Measurements from ENCODE around the gene LARP4B.

DNA sequence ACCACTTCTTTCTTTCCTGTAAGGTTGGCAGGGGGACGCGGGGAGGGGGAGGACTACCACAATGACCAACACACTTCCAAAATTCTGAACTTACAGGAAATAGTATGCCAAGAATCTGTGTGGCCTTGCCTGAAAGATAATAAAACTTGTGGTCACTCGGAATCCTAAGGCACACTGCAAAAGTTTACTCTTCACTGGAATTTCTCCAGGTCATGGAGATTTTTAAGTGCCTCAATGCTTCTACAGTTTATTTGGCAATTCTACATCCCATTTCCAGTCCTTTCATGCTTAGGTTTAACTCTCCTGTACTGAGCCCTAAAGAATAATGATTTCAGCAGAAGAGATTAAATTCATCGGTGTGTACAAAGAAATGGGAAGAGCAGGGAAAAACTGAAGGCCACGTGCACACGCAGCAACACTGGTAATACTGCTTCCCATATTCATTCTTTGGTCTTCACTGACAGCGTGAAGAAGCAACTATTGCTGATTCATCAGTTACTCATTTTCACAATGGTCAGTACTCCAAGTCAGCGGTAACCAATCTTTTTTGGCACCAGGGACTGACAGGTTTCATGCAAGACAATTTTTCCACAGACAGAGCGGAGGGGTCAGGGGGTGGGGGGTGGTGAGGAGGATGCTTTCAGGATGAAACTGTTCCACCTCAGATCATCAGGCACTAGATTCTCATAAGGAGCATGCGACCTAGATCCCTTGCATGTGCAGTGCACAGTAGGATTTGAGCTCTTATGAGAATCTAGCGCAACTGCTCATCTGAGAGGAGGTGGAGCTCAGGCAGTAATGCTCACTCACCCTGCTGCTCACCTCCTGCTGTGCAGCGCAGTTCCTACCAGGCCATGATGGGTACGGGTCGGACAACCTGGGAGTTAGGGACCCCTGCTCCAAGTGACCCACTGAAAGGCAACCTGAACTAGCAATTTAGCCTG lies 9.8 kb downstream of the LARP4B start:
- TF ChIP-seq EP300 (conservative IDR thresholded peaks at IDR 0.05; ENCODE audit: poor library complexity, severe bottlenecking) (no peak), MXI1 (conservative IDR thresholded peaks at IDR 0.05; ENCODE audit: poor library complexity, severe bottlenecking) (no peak), EZH2 (IDR thresholded peaks at IDR 0.05; ENCODE audit: borderline replicate concordance, insufficient read depth, low read length, poor library complexity, severe bottlenecking) (no peak), TAF1 (IDR thresholded peaks at IDR 0.05; ENCODE audit: low read depth) (no peak), POLR2AphosphoS5 (IDR thresholded peaks at IDR 0.05) (no peak), SMC3 (conservative IDR thresholded peaks at IDR 0.05; ENCODE audit: poor library complexity) (no peak)
- TF ChIP-seq, protein P1, sequence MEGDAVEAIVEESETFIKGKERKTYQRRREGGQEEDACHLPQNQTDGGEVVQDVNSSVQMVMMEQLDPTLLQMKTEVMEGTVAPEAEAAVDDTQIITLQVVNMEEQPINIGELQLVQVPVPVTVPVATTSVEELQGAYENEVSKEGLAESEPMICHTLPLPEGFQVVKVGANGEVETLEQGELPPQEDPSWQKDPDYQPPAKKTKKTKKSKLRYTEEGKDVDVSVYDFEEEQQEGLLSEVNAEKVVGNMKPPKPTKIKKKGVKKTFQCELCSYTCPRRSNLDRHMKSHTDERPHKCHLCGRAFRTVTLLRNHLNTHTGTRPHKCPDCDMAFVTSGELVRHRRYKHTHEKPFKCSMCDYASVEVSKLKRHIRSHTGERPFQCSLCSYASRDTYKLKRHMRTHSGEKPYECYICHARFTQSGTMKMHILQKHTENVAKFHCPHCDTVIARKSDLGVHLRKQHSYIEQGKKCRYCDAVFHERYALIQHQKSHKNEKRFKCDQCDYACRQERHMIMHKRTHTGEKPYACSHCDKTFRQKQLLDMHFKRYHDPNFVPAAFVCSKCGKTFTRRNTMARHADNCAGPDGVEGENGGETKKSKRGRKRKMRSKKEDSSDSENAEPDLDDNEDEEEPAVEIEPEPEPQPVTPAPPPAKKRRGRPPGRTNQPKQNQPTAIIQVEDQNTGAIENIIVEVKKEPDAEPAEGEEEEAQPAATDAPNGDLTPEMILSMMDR (IDR thresholded peaks at IDR 0.05; ENCODE audit: poor library complexity, severe bottlenecking): no peak
- TF ChIP-seq, protein P2, sequence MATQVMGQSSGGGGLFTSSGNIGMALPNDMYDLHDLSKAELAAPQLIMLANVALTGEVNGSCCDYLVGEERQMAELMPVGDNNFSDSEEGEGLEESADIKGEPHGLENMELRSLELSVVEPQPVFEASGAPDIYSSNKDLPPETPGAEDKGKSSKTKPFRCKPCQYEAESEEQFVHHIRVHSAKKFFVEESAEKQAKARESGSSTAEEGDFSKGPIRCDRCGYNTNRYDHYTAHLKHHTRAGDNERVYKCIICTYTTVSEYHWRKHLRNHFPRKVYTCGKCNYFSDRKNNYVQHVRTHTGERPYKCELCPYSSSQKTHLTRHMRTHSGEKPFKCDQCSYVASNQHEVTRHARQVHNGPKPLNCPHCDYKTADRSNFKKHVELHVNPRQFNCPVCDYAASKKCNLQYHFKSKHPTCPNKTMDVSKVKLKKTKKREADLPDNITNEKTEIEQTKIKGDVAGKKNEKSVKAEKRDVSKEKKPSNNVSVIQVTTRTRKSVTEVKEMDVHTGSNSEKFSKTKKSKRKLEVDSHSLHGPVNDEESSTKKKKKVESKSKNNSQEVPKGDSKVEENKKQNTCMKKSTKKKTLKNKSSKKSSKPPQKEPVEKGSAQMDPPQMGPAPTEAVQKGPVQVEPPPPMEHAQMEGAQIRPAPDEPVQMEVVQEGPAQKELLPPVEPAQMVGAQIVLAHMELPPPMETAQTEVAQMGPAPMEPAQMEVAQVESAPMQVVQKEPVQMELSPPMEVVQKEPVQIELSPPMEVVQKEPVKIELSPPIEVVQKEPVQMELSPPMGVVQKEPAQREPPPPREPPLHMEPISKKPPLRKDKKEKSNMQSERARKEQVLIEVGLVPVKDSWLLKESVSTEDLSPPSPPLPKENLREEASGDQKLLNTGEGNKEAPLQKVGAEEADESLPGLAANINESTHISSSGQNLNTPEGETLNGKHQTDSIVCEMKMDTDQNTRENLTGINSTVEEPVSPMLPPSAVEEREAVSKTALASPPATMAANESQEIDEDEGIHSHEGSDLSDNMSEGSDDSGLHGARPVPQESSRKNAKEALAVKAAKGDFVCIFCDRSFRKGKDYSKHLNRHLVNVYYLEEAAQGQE (IDR thresholded peaks at IDR 0.05; ENCODE audit: borderline replicate concordance): no peak
